SK-N-MC (cell line): ENCODE results near the gene TGFBR3.

Experiments
- EZH2 ChIP-seq: fragments of 200-600 bp; sonication (generic); IDR thresholded peaks from one replicate; pipeline ENCODE4 v1.6.1; 2017; ENCODE audit warnings: antibody characterized with exemption
- POLR2AphosphoS5 ChIP-seq: IDR thresholded peaks from 2 replicates; pipeline ENCODE4 v1.6.1; 2012; ENCODE audit warnings: mild to moderate bottlenecking, low read depth, low read length, borderline replicate concordance

GRCh38 chr1:91799863-91800262 is 86.1 kb downstream of the TGFBR3 start:
- TF ChIP-seq POLR2AphosphoS5 (no peak), EZH2 (no peak)
